ENCODE data around the gene GALNT16. TPM values are rescaled to one million over a fixed set of nuclear protein-coding genes. Genes with fewer than 3 reads are reported as not detected.
A peak's percentile ranks its signal among the peaks of the same experiment; 100 is the strongest.
"Not testable (repeated sequence)": the region's sequence is repeated elsewhere in the genome, so short reads cannot be mapped to it uniquely, and the experiment has no call there.

GALNT16 gene
- total RNA-seq, 1 experiment from 2014 or later, result 5.1 TPM

- DNase-seq (ENCODE audit: low read depth), result no peak
Measured at GRCh38 chr14:69363055-69363454, 103.1 kb downstream of the GALNT16 start.

- DNase-seq (ENCODE audit: low read depth), result no peak
Measured at GRCh38 chr14:69363964-69364363, 104.0 kb downstream of the GALNT16 start.

DNA sequence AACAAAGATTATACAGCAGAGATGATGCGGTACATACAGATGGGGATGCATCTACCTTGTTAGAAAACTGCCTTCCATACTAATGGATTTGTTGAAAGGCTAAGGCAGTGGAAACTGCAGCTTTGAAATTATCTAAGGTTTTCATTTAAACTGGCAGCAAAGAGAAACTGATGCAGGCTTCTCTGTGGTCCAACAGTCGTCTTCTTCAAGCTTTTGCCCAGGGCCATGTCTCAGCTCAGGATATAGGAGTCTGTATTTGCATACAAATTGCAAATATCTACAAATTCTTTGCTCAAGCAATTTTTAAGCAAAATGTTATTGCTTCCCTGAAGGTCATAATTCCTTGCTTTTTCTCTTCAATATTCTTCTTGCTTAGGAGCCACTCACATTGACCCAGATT, 104.4 kb downstream of the GALNT16 start:
- DNase-seq (ENCODE audit: low read depth), result no peak

DNA sequence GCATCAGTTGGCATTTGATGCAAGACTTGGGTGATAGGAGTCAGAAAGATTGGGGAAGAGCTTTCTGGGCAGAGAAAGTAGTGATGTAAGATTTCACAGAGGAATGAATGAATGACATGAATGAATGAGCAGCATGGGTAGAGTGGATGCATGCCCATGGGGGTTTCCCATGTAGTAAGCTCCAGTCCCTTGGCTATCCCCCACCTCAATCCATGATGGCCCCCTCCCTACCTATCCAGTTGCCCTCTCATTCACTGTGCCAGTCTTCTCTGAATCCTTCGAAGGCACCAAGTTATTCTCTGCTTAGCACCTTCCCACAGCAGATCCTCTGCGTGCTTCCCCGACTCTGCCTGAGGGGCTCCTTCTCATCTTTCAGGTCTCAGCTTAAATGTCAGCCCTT, 106.1 kb downstream of the GALNT16 start:
- DNase-seq (ENCODE audit: low read depth), result no peak

- DNase-seq (ENCODE audit: low read depth), result no peak
Measured at GRCh38 chr14:69366761-69367160, 106.8 kb downstream of the GALNT16 start.

- DNase-seq (ENCODE audit: low read depth), result no peak
Measured at GRCh38 chr14:69368381-69368780, 108.4 kb downstream of the GALNT16 start.

DNA sequence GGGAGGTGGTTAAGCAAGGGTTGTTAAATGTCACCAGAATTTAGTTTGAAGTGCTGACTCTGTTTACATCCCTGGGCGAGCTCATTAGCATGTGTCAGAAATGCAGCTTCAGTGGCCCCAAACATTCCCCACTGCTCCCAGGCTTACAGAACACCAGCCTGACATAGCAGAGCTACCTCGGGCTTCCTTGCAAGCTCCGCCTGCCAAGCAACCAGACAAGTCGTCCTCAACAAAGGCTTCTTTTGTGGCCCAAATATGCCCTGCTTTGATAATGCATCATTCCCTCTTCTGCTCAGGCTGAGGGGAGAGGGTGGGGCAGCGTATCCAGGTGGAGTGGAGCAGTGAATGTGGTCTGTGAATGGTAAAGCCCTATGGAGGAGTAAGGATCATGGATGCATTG, 110.1 kb downstream of the GALNT16 start:
- no peak for DNase-seq (ENCODE audit: low read depth)

GRCh38 chr14:69372146-69372545, 112.2 kb downstream of the GALNT16 start:
- DNase-seq (ENCODE audit: low read depth), result no peak

DNA sequence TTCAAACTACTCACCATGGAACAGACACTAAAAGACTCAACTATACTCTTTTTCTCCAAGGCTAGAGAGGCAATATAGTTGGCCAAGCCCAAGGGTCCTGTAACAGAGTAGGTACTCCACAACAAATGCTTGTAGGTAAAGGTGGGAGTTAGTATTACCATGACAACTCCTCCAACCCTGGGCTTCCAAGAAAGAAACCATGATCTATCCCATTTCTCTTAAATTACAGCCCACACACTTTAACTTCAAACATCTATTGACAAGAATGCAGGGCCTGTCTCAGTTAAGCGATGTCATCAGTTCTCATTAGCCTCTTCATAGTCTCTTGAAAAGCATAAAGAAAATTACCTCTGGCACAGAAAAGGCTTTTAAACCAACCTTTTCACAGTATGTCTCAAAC, 113.1 kb downstream of the GALNT16 start:
- no peak for DNase-seq (ENCODE audit: low read depth)

GRCh38 chr14:69374235-69374634, 114.3 kb downstream of the GALNT16 start:
- DNase-seq (ENCODE audit: low read depth), result no peak

DNA sequence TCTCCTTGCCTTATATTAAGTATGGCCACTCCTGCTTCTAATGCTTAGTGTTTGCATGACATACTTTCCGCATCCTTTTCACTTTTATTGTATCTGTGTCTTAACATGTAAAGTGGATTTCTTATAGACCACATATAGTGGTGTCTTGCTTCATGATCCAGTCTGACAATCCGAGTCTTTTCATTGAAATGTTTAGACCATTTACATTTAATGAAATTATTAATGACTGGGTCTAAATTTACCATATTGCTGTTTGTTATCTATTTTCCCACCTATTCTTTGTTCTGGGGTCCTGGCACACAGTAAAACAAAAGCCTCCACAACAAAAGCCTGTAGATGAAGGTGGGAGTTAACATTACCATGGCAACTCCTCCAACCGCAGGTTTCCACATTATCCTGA, 115.2 kb downstream of the GALNT16 start:
- DNase-seq (ENCODE audit: low read depth), result no peak

DNA sequence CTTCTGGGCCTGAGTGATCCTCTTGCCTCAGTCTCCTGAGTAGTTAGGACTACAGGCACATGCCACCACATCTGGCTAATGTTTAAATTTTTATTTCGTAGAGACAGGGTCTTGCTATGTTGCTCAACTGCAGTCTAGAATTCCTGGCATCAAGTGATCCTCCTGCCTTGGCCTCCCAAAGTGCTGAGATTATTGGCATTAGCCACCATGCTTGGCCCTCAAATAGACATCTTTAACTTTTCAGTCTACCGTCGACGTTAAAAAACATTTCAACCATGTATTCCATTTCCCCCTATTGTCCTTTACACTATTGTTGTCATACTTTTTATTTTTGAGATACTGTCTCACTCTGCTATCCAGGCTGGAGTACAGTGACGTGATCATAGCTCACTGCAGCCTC, 115.8 kb downstream of the GALNT16 start:
- DNase-seq (ENCODE audit: low read depth), result no peak

GRCh38 chr14:69376439-69376838, 116.5 kb downstream of the GALNT16 start:
- DNase-seq (ENCODE audit: low read depth), result peak; percentile 44

DNA sequence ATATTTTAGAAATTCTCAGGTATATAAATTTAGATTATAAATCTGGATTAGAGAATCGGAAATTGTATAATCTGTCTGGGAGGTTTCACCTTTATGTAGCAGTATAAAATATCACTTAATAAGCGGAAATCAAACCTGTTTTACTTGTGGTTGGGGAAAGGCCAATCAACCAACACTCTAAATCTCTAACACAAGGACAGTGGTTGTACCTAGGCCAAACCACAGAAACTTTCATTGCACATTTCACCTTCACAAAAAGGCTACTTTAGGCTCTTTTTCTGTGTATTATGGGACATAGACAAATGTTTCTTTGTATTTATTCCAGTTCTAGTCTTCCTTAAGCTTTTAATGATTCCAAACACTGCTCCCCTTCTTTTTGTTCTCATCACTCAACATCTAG, 118.3 kb downstream of the GALNT16 start:
- DNase-seq (ENCODE audit: low read depth), result no peak

GRCh38 chr14:69387311-69387710, 127.4 kb downstream of the GALNT16 start:
- no peak for DNase-seq (ENCODE audit: low read depth)

GRCh38 chr14:69391400-69391799, 131.4 kb downstream of the GALNT16 start:
- not testable (repeated sequence) for DNase-seq (ENCODE audit: low read depth)

- DNase-seq (ENCODE audit: low read depth), result no peak
Measured at GRCh38 chr14:69392481-69392880, 132.5 kb downstream of the GALNT16 start.

- DNase-seq (ENCODE audit: low read depth), result no peak
Measured at GRCh38 chr14:69395929-69396328, 136.0 kb downstream of the GALNT16 start.

DNA sequence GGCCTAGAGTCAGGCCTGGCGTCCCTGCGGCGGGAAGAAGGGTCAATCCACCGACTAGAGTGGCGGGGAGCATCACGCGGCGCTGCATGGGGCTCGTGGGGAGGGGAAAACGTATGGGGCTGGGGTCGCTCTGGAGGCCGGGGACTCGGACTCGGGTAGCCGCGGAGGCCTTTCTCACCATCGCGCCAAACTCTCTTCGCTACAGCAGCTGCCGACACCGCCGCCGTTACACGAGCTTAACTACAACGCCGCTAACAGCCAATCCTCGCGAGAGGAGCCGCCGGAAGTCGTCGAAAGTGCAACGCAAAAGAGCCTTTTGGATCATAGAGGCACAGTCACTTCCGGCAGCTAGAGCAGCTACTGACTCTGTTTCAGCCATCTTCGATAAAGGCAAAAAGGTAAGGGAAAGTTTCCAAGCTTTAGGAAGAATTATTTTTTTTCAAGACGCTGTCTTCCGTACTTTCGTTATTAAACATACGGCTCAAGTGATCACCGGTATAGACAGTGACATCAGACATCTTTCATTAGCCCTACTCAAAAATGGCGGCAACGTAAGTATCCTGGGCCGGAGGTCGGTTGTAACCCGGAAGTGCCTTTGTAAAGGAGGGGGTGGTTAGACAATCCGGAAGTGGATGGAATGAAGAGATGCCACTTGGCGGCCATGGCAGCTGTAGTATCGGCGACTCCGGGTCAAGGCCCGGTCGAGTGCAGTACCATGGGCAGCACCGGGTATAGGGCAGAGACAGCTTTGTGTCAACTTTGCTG, 138.3 kb downstream of the GALNT16 start, which contains the start of the genes ERH and SLC39A9:
Gene ERH, minus strand, starts transcription at position 247 of the 765 bp plus-strand sequence. Its CDS starts 66 bp downstream, at position 181.
Gene SLC39A9, plus strand, starts transcription at position 640 of the 765 bp plus-strand sequence. CDS start 678 bp downstream, outside the sequence.
- DNase-seq (ENCODE audit: low read depth), result peak; percentile 97

DNA sequence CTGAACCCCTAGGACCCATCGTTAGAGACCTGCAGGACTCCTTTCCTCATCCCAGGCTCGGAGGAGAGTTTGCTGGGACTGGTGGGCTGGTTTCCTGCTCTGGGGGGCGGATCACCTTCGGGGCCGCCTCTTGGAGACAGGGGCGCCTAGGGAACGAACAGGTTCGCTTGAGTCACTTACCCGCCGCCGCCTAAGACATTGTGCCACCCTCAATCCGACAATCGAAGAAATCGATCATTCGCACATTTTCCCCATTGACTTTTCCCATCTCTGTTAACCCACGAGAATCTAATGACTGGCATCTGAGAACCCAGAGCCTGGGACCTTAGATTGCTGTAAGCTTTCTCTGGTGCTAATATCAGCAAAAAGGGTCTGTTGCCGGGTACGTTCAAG, 138.9 kb downstream of the GALNT16 start:
- no peak for DNase-seq (ENCODE audit: low read depth)

DNA sequence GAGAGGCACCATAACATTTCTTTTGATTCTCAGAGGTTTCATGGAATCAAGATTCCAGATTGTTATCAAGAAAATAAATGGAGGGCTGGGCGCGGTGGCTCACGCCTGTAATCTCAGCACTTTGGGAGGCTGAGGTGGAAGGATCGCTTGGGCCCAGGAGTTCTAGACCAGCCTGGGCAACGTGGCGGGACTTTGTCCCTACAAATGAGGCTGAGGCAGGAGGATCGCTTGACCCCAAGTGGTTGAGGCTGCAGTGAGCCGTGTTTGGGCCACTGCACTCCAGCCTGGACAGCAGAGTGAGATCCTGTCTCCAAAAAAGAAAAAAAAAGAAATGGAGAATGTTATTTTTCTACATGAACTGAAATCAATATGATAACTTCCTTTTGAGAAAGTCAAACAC, 139.8 kb downstream of the GALNT16 start:
- no peak for DNase-seq (ENCODE audit: low read depth)

DNA sequence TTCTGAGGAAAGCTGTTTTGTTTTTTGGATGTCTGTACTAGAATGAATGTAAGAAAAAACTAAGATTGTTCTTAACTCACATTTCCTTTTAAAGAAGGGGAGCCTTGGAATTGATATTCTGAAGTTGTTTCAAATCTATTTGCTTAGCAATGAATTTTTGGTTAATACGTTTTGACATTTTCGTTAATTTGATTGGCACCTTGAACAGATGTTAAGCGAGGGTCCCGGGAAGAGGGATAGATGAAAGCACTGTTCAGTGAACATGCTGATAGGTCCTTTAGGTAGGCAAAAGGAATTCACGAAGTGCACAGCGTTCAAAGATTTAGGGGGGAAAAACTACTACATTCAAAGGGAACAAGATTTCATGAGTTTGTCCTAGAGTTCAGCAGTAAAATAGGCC, 140.2 kb downstream of the GALNT16 start:
- no peak for DNase-seq (ENCODE audit: low read depth)

DNA sequence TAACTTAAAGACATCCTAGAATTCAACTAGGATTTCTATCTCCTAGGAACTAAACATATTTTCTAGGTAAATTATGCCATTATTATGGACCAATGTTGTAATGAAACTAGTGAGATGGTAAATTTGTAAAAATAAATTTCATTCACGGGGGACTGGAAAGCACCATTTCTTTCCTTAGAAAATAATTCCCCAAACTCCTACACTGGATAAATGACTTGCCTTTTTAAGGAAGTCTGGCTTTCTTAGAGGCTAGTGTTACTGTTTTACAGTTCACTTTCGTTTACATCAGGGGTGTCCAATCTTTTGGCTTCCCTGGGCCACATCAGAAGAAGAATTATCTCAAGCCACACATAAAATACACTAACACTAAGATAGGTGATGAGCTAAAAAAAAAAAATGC, 141.9 kb downstream of the GALNT16 start:
- no peak for DNase-seq (ENCODE audit: low read depth)

DNA sequence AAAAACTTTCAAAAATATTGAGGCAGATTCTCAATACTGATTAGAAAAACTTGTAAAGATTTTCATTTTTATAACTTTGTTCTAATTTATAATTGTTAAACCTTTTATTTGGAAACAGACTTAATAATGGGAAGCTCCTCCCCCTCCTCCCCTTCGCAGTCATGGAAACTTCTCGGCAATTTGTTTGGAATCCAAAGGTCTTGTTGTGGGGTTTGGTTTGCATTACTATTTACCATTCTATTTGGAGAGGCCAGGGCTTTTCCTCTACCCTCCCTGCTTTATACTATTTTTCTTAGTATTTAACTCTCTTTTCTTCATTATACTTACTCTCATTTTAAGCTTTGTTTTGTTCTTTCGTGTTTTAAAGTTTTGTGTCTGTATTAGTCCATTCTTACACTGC, 144.5 kb downstream of the GALNT16 start:
- DNase-seq (ENCODE audit: low read depth), result no peak
